GM13977 (cell line): ENCODE results near the gene MCM9.

ENCODE experiments used
- DNase-seq: peaks from one replicate; pipeline ENCODE4 v3.0.0; 2012; ENCODE audit warnings: low spot score
- CTCF ChIP-seq: IDR thresholded peaks from 2 replicates; pipeline ENCODE4 v1.5.1; 2012; ENCODE audit warnings: mild to moderate bottlenecking, control low read depth; ENCODE audit not compliant: insufficient read depth; ENCODE audit errors: extremely low read depth, missing control alignments
- in situ Hi-C: fragments of 300-500 bp; cut with MboI; formaldehyde crosslinking; loops from one replicate; pipeline ENCODE4 v1.12.0; 2022; ENCODE audit warnings: low sequenced_read_pairs, low pct_unique_long_range_greater_than_20kb, mixed read lengths, inconsistent platforms; ENCODE audit not compliant: unreplicated experiment

MCM9 gene

GRCh38 chr6:118923035-118923434 is 11.9 kb downstream of the MCM9 start:
- no peak for DNase-seq
- no peak for TF ChIP-seq CTCF
- in situ Hi-C loops: no loop called here

GRCh38 chr6:118921084-118921483 is 13.9 kb downstream of the MCM9 start:
- DNase-seq: no peak
- in situ Hi-C loops: no loop called here
- TF ChIP-seq CTCF: no peak

GRCh38 chr6:118918329-118918725 is 16.6 kb downstream of the MCM9 start:
- TF ChIP-seq CTCF: no peak
- in situ Hi-C loops: no loop called here
- no peak for DNase-seq

GRCh38 chr6:118917546-118918328 is 17.2 kb downstream of the MCM9 start:
- no peak for TF ChIP-seq CTCF
- in situ Hi-C loops: no loop called here
- DNase-seq: no peak

- in situ Hi-C loops: no loop called here
- DNase-seq: no peak
- no peak for TF ChIP-seq CTCF
These were observed 20.4 kb downstream of the MCM9 start for GRCh38 chr6:118914598-118914997.

- in situ Hi-C loops: no loop called here
- DNase-seq: no peak
- no peak for TF ChIP-seq CTCF
These were observed 21.8 kb downstream of the MCM9 start for GRCh38 chr6:118913161-118913560.

- DNase-seq: no peak
- TF ChIP-seq CTCF: no peak
- in situ Hi-C loops: no loop called here
These were observed 22.3 kb downstream of the MCM9 start for GRCh38 chr6:118912646-118913045.
